Activated CD4-positive, alpha-beta T cell treated with anti-CD3 and anti-CD28 coated beads for 1 hour (primary cell): Measurements from ENCODE around the gene MGA.

ENCODE experiments used
- DNase-seq: peaks from one replicate; pipeline ENCODE4 v3.0.0-alpha.2; 2020

MGA gene

DNA sequence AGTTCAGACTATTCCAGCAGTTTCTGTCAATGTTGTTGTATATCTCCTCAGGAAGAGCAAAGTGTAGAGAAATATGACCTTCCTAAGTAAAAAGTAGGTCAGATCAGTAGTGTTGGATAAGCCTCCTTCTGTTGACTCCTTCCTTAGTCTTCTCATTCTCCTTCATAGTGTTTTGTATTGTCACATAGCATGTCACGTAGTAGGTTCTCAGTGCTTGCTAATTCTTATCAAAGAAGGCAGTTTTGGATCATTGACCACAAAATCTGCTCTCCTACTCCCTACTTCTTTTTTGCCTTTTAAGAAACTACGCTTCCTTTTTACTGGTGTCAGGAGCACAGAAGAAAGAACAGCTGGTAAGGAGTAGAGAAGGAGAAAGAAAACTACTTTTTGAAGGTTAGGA is 1.0 kb upstream of the MGA start:
- no peak for DNase-seq

- no peak for DNase-seq
These were observed 360 bp upstream of the MGA start for GRCh38 chr15:41659855-41660234.

GRCh38 chr15:41661078-41661517 is 893 bp downstream of the MGA start:
- DNase-seq = no peak

GRCh38 chr15:41661518-41662225 is 1.5 kb downstream of the MGA start:
- peak; percentile 53 for DNase-seq

- no peak for DNase-seq
These were observed 6.2 kb downstream of the MGA start for GRCh38 chr15:41666353-41666920.

GRCh38 chr15:41669701-41670100 is 9.5 kb downstream of the MGA start:
- no peak for DNase-seq

- no peak for DNase-seq
These were observed 11.7 kb downstream of the MGA start for GRCh38 chr15:41671656-41672648.

- no peak for DNase-seq
These were observed 15.1 kb downstream of the MGA start for GRCh38 chr15:41675337-41675736.

- no peak for DNase-seq
These were observed 18.5 kb downstream of the MGA start for GRCh38 chr15:41678742-41679141.

DNA sequence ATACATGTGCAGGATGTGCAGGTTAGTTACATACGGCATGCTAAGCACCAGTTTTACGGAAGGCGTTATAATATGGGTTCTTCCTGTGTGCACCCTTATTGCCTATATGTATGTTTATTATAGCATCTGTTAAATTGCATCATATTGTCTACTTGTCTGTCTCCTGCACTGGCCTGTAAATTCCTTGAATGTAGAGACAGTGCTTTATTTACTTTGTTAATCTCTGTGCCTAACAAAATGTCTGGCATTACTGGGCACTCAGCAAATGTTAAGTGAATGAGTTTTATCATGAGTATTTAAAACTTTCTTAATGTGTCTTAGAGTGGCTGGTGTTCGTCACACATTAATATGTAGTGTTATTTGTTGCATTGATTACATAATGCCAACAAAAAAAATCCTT is 23.8 kb downstream of the MGA start:
- no peak for DNase-seq

DNA sequence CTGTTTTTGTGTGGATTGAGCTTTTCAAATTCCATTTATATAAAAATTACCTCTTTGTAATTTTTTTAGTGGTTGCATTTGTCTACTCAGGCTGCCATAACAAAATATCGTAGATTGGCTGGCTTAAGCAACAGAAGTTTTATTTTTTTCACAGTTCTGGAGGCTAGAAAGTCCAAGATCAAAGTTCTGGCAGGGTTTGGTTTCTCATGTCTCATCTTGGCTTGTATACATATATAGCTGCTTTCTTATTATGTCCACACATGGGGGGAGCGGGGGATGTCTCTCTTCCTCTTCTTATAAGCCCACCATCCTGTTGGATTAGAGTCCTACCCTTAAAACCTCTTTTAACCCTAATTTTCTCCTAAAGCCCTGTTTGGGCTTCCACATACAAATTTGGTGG is 28.5 kb downstream of the MGA start:
- DNase-seq = no peak

DNA sequence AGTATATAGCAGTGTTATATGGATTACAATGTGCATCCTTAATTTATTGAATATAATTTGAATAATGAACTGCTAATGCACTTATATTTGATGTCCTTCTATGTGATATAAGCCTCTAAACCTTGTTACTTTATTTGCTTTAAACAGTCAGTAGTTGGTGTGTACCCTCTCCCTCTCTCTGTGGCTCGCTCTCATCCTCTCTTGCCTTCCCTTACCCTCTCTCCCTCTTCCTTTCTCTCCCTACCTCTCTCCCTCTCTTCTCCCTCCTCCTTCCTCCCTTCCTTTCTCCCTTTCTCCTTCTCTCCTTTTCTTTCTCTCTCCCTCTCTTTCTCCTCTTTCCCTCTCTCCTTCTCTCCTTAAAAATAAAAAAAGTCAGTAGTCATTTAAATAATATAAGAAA is 28.9 kb downstream of the MGA start:
- no peak for DNase-seq

DNA sequence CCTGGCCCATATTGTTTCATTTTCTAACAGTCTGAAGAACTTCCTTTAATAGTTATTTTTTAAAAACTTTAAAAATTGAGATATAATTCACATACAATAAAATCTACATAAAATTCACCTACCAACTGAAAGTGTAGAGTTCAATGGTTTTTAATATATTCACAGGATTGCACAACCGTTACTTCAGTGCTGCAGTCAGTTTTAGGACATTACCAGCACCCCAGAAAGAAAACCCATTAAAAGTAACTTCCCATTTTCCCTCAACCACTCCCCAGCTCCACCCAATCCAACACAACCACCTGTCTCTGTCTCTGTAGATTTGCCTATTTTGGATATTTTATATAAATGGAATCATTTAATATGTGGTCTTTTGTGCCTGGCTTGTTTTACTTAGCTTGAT is 29.6 kb downstream of the MGA start:
- DNase-seq = no peak

GRCh38 chr15:41690636-41691035 is 30.4 kb downstream of the MGA start:
- DNase-seq = no peak

GRCh38 chr15:41691471-41691870 is 31.3 kb downstream of the MGA start:
- no peak for DNase-seq

GRCh38 chr15:41692049-41692448 is 31.8 kb downstream of the MGA start:
- DNase-seq = no peak

DNA sequence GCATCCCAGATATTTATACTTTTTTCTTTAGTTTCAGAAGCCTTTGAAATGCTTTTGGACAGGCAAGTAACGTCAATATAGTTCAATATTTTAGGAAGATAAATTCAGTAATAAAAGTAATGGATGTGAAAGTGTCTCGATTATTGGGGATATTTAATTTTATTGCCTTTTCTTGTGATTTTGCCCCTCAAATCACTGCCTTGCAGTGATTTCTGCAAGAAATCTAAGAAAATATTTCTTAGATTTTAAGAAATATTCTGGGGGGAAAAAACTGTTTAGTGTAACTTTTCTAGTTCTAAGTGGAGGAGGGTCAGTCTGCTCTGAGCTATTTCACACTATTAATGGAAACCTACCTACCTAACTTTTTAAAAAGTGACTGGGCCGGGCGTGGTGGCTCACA is 33.6 kb downstream of the MGA start:
- no peak for DNase-seq

GRCh38 chr15:41695750-41696436 is 35.7 kb downstream of the MGA start:
- DNase-seq = peak; percentile 14

DNA sequence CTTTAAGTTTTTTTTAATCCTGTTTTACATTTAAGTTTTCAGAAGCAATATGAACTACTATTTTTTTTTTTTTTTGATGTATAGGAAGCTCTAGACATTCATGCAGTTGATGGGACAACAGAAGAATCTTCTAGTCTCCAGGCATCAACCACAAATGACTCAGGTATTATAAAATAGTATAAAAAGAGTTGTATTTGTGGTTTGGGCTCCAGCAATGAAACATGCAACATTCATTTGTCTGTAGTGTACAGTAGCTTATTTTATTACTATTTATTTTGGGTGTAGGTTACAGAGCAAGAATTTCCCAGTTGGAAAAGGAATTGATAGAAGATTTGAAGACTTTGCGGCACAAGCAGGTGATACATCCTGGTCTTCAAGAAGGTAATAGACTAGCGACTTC is 38.6 kb downstream of the MGA start:
- DNase-seq = no peak

DNA sequence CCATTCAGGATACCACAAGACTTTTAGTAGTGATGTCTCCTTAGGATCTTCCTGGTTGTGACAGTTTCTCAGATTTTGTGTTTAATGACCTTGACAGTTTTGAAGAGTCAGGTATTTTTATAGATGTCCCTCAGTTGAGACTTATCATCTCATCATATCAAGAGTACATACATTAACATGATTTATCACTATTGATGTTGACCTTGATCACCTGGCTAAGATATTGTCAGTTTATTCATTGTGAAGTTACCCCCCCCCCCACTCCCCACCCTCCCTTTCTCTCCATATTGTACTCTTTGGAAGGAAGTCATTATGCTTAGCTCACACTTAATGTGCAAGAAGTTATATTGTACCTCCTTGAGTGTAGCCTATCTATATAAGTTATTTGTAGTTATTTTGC is 42.9 kb downstream of the MGA start:
- no peak for DNase-seq

DNA sequence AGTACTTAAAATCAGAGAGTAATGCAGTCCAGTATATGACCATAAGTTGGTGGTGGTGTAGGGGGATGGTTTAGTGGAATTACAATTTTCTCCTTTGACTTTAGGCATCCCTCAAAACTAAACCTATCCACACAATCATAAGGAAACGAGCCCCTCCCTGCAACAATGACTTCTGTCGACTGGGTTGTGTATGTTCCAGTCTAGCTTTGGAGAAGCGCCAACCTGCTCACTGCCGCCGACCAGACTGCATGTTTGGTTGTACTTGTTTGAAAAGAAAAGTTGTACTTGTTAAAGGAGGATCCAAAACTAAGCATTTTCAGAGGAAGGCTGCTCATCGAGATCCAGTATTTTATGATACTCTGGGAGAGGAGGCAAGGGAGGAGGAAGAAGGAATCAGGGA is 52.8 kb downstream of the MGA start:
- DNase-seq = no peak

GRCh38 chr15:41714291-41714690 is 54.1 kb downstream of the MGA start:
- DNase-seq = no peak

- no peak for DNase-seq
These were observed 56.7 kb downstream of the MGA start for GRCh38 chr15:41716864-41717263.
